Epithelial cell of prostate (primary cell): ENCODE data around the gene MYO7A.

Experiments used
- DNase-seq: peaks from one replicate; pipeline ENCODE4 v3.0.0-alpha.2; 2011; ENCODE audit warnings: low read depth, low spot score
- H3K27ac ChIP-seq: fragments of 450-650 bp; 2 replicates; pipeline ENCODE4 v1.5.1; 2017; ENCODE audit warnings: mild to moderate bottlenecking

MYO7A gene

DNA sequence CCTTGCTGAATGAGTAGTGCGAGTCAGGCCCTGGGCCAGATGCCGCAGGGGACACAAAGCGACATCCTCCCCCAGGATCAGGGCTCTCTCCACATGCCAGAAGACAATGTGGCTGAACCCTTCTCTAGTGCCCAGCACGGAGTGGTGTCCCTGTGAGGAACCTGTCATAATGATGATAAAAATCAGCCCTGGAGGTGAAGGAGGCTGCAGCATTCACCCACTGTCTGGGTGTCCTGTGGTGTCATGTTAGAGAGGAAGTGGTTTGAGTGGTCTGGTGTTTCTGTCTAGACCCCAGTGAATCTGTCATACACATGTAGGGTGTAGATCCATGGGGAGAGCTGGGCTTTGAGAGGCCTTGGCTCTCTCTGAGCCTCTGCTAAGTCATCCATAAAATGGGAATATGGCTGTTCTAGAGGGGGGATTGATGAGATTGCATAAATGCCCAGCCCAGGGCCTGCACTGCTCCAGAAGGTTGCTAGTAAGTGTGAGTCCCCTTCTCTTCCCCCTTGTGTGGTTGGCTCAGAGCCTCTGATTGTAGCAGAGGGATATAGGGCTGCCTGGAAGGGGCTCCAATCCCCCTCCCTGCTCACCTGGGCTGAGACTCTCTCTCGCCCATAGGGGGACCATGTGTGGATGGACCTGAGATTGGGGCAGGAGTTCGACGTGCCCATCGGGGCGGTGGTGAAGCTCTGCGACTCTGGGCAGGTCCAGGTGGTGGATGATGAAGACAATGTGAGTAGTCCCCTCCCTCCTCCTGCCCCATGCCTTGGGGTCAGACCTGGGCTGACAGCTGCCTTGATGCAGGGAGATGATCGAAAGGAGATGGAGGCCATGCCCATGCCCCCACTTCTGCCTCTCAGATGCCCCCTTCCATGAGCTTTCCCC lies 14.3 kb downstream of the MYO7A start:
- no peak for DNase-seq
- no peak overlapping the region for H3K27ac ChIP-seq

DNA sequence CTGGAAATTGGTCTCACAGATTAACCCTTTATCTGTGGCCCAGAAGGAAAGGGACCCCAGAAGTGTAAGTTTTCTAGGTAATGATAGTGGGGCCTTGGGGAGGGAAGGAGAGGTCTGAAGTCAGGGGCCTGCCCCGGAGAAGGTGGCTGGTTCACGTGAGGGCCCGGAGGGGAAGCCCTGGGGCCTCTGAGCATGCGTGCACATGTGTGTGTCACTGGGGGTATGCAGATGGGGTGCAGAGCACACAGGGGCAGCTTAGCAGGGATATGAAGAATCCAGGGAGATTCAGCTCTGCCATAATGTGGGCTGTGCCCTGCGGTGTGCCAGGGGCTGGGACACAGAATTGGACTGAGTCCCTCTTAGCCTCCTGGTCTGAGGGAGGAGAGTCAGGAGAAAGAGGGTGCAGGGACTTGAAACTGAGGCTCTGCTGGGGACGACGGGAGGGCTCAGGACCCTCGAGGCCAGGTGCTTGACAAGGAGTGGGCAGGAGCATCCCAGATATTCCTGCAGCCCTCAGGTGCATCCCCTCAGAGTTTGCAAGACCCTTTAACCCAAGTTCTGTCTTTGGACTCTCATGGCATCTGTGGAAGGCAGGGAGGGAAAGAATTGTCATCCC lies 15.5 kb downstream of the MYO7A start:
- no peak for DNase-seq

GRCh38 chr11:77144196-77144856 lies 16.3 kb downstream of the MYO7A start:
- no peak overlapping the region for H3K27ac ChIP-seq
- no peak for DNase-seq

More for the DNA sequence above, 15.5 kb downstream of the MYO7A start:
- H3K27ac ChIP-seq = no peak overlapping the region

GRCh38 chr11:77144857-77145428 lies 16.9 kb downstream of the MYO7A start:
- no peak for DNase-seq
- no peak overlapping the region for H3K27ac ChIP-seq

DNA sequence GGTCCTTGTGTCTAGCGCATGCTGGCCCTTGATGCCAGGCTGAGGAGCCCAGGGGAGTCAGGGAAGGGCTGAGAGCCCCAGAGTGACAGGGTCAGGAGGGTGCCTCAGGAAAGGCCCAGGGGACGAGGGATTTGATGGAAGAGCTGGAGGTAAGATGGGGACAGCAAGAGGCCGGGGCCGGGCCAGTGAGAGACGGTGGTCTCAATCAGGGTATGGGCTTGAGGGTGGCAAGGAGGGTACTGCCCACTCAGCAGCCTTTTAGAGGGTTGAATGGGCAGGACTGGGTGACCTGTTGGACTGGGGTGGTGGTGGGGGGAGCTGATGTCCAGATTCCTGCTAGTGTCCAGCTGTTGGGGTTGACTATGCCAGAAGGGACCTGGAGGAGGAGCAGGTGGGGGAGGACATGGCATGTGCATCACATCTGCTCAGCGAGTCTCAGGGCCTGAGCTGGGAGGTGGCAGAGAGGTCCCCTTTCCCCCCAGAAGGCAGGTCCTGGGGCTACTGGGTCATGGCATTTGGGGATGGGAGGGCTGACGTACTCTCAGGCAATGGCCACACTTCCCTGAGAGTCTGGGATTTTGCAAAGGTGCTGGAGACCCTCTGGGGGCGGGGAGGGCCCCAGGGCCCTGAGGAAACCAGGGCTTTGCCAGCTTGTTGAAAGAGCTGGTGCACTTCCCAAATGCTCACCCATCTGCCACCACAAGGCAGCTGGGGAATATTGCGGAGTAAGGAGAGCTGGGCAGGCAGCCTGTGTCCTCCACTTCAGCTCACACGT lies 18.4 kb downstream of the MYO7A start:
- H3K27ac ChIP-seq = no peak overlapping the region
- no peak for DNase-seq

- H3K27ac ChIP-seq = no peak overlapping the region
- no peak for DNase-seq
Observed at GRCh38 chr11:77147036-77147315, 18.9 kb downstream of the MYO7A start.

DNA sequence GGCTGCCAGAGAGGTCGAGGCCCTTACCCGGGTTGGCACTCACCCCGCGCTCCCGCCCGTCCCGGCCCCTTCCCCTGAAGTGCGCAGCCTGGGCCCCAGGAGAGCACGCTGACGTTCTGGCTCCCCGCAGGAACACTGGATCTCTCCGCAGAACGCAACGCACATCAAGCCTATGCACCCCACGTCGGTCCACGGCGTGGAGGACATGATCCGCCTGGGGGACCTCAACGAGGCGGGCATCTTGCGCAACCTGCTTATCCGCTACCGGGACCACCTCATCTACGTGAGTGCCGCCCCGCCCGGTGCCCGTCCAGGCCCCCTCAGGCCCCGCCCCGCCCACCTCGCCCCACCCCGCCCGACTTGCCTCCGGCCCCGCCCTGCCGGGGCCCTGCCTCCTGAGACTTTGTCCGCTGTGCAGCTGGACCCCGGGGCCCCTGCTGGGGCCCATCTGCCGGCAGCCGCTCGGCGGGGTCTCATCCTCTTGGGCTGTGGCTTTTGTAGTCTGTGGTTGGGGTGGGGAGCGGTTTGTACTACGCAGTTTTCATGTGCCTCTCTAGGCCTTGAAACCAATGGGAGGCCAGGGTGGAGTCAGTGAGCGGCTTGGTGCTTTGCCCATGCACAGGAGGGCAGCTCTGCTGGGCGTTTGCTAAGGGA lies 19.7 kb downstream of the MYO7A start:
- no peak overlapping the region for H3K27ac ChIP-seq
- no peak for DNase-seq

DNA sequence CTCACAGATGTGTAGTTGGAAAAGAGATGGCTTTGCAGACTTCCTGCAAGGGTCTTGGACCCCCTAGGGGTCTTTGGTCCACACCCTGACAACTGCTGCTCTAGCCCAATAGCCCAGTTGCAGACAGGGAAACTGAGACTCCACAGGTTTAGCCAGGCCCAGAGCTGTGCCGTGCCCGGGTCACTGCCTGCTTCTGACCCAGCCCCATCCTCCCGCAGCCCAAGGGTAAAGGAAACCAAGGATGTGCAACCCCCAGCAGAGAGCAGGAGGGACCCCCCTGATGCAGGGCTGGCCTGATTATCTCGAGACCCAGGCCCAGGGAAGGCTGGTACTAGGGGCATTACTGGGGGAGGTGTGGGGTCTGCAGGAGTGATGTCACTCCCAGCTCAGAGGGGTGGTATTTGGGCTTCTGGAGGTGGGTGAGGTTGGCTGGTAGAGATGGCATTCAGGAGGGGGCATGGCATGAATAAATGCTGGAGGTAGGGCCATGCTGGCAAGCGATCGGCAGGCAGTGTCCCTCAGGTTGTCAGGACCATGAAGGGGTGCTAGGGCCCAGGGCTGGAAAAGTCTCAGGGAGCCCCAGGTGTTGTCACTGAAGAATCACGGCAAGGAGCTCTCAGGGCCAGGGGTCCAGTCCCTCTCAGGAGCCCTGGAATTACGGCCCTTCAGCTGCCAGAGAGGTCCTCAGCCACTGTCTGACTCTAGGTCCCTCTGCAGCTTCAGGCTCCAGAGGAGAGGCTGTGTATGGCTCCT lies 21.1 kb downstream of the MYO7A start:
- H3K27ac ChIP-seq = no peak overlapping the region
- no peak for DNase-seq

DNA sequence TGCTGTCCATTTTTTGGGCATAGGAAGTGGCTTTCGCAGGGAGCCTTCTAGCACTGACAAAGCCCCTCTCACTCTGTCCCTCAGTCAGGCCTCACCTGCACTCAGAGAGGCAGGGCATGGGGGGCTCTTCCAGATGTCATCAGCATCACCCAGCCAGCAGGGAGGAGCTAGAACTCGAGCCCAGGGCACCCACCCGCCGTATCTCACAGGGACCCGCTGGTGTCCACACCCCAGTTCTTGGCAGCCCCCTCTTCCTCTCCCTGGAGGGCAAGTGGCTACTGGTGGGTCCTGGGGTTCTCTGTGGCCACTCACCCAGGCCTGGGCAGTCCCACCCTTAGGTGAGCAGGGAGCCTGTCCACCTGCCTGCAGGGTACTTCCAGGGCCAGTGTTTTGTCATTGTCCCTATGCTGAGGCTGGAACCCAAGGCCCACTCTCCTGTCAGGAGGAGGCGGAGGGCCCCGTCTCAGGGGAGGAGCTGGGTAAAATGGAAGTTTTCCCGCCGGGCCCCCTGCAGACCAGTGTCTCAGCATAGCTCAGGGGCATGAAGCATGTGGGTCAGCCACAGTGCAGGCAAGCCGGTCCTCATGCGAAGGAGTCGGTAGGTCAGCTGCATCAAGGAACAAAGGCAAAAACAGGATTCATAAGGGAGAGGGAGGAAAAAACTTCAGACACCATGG lies 21.8 kb downstream of the MYO7A start:
- H3K27ac ChIP-seq = no peak overlapping the region
- no peak for DNase-seq

DNA sequence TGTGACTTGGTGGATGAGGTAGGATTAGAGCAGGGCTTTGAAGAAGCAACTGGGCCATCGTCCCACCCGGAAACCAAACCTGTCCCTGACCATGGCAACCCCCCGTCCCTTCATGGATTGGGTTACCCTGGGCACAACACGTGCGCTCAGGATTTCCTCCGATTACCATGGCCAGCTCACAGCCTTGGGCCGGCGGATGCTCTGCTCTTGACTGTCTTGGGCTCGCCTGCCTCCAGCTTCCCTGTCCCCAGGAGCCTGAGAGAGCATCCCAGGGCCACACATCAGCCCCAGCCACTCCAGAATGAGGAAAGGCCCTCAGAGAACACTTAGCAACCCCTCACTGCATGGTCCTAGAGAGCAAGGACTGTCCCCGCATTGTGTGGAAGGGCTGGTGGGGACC lies 22.8 kb downstream of the MYO7A start:
- DNase-seq = no peak
- H3K27ac ChIP-seq = no peak overlapping the region

DNA sequence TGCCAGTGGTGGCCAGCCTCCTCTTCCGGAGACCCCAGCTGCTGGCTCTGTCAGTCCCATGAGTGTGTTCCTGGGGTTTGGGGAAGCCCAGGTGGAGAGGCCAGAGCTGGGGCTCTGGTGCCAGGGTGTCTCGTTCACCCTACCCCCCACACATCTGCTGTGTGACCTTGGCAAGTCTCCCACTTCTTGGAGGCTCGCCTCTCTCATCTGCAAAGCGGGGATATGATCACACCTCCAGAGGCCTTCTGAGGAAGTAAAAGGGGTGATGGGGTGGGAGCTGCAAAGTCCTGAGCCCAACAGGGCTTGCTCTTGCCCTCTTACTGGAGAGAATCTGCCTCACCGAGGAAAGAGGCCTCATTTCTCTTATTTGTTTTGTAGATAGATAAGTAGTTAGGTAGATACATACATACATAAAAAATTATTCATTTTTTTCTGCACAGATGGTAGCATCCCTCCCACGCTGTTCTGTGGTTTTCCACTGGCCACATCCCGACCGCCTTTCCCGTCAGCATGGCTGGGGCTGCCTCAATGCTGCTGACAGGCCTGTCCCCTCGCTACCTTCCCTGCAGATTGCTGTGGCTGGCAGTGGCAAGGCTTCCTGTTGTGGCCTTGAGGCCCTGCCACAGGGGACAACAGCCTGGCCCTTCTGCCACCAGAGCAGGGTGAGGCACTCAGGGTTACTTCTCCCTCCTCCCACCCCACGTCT lies 23.9 kb downstream of the MYO7A start:
- H3K27ac ChIP-seq = no peak overlapping the region
- no peak for DNase-seq

GRCh38 chr11:77152846-77153245 lies 24.8 kb downstream of the MYO7A start:
- H3K27ac ChIP-seq = no peak overlapping the region
- DNase-seq = no peak

GRCh38 chr11:77153276-77154185 lies 25.5 kb downstream of the MYO7A start:
- no peak overlapping the region for H3K27ac ChIP-seq
- no peak for DNase-seq

GRCh38 chr11:77154381-77155081 lies 26.5 kb downstream of the MYO7A start:
- no peak overlapping the region for H3K27ac ChIP-seq
- no peak for DNase-seq

GRCh38 chr11:77155082-77155475 lies 27.0 kb downstream of the MYO7A start:
- H3K27ac ChIP-seq = no peak overlapping the region
- DNase-seq = no peak

DNA sequence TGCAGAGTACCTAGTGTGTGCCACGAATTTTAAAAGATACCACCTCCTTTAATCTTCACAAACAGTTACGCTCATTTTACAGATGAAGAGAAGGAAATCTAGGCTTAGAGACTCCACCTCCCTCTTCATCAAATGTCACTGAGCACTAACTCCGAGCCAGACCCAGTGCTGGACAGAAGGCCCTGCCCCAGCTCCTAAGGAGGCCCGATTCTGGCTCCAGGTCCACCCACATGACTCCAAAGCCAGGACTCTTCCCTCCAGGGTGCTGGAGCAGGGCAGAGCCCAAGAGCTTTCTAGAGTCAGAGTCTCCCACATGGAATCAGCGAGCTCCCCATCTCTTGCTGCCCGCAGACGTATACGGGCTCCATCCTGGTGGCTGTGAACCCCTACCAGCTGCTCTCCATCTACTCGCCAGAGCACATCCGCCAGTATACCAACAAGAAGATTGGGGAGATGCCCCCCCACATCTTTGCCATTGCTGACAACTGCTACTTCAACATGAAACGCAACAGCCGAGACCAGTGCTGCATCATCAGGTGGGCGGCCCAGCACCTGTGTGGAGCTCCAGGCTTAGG lies 27.6 kb downstream of the MYO7A start:
- DNase-seq = no peak
- no peak overlapping the region for H3K27ac ChIP-seq
